ENCODE results near the gene DCC. TPM values are rescaled to one million over a fixed set of nuclear protein-coding genes. Genes with fewer than 3 reads are reported as not detected.

DCC gene
- total RNA-seq, 6 experiments from 2014 or later: not detected

GRCh38 chr18:52898485-52899058 lies 558.6 kb downstream of the DCC start:
- H3K9me3 Mint-ChIP-seq: peaks cover 26% of the 10 kb centered on the region
- H3K27ac Mint-ChIP-seq: no peak overlapping the region
- H3K36me3 Mint-ChIP-seq (ENCODE audit: low read depth): no peaks in the 10 kb centered on the region
- DNase-seq: no peak
- no peaks in the 10 kb centered on the region for H3K4me1 Mint-ChIP-seq (ENCODE audit: low read depth)
- TF ChIP-seq, protein P1, sequence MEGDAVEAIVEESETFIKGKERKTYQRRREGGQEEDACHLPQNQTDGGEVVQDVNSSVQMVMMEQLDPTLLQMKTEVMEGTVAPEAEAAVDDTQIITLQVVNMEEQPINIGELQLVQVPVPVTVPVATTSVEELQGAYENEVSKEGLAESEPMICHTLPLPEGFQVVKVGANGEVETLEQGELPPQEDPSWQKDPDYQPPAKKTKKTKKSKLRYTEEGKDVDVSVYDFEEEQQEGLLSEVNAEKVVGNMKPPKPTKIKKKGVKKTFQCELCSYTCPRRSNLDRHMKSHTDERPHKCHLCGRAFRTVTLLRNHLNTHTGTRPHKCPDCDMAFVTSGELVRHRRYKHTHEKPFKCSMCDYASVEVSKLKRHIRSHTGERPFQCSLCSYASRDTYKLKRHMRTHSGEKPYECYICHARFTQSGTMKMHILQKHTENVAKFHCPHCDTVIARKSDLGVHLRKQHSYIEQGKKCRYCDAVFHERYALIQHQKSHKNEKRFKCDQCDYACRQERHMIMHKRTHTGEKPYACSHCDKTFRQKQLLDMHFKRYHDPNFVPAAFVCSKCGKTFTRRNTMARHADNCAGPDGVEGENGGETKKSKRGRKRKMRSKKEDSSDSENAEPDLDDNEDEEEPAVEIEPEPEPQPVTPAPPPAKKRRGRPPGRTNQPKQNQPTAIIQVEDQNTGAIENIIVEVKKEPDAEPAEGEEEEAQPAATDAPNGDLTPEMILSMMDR (IDR thresholded peaks at IDR 0.05): no peak
- no peaks in the 10 kb centered on the region for H3K27me3 Mint-ChIP-seq (ENCODE audit: insufficient read depth)
- no peak overlapping the region for H3K4me3 Mint-ChIP-seq

DNA sequence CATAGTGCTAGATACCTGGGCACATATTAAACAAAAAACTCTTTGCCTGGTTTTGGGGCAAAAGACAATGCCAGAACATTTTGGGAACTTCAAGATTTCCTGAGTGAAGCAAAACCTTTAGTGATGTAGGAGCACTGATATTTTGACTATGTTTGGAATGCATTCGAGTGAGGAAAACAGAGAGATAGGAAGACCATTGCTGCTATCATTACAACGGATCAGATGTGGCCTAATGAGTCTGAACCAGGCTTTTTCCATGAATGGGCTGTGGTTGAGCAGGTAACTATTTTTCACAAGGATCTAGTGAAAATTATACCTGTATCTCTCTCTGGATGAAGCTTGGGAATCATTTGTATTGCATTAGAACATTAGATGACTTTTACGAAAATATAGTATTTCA lies 562.2 kb downstream of the DCC start:
- H3K9me3 Mint-ChIP-seq: peaks cover 22% of the 10 kb centered on the region

DNA sequence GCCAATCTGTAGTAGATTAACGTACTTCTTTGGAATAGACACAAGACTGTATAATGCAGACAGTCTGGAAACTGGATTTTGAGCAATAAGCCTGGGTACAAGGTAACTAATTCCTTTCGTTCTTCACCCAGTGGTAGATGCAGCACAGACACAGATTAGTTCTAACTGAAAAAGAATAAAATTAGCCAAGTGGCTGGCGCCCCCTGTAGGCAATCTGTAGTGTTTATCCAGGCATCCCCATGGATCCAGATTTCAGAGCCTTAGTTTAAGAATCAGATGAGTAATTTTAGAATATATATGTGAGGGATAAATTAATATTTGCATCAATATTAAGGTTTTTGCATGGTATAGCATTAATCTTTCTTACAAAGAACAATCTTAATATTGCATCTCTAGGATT lies 563.9 kb downstream of the DCC start:
- Mint-ChIP-seq H3K36me3 (ENCODE audit: low read depth) (no peaks in the 10 kb centered on the region), H3K4me1 (ENCODE audit: low read depth) (no peaks in the 10 kb centered on the region), H3K4me3 (no peak overlapping the region), H3K9me3 (peaks cover 20% of the 10 kb centered on the region), H3K27me3 (ENCODE audit: insufficient read depth) (no peaks in the 10 kb centered on the region), H3K27ac (no peak overlapping the region)
- TF ChIP-seq, protein P1 (IDR thresholded peaks at IDR 0.05): peak; percentile 24; the same call in 1 of the 2 replicates
- no peak for DNase-seq

More for the DNA sequence above, 562.2 kb downstream of the DCC start:
- DNase-seq: no peak
- no peak overlapping the region for H3K27ac Mint-ChIP-seq
- no peaks in the 10 kb centered on the region for H3K27me3 Mint-ChIP-seq (ENCODE audit: insufficient read depth)
- H3K4me3 Mint-ChIP-seq: no peak overlapping the region
- no peaks in the 10 kb centered on the region for H3K4me1 Mint-ChIP-seq (ENCODE audit: low read depth)
- TF ChIP-seq, protein P1 (IDR thresholded peaks at IDR 0.05): no peak
- H3K36me3 Mint-ChIP-seq (ENCODE audit: low read depth): no peaks in the 10 kb centered on the region

GRCh38 chr18:52907543-52908308 lies 567.7 kb downstream of the DCC start:
- no peaks in the 10 kb centered on the region for H3K36me3 Mint-ChIP-seq (ENCODE audit: low read depth)
- H3K4me3 Mint-ChIP-seq: no peak overlapping the region
- TF ChIP-seq, protein P1 (IDR thresholded peaks at IDR 0.05): no peak
- H3K27ac Mint-ChIP-seq: no peak overlapping the region
- peaks cover 9% of the 10 kb centered on the region for H3K9me3 Mint-ChIP-seq
- no peaks in the 10 kb centered on the region for H3K27me3 Mint-ChIP-seq (ENCODE audit: insufficient read depth)
- no peak for DNase-seq
- no peaks in the 10 kb centered on the region for H3K4me1 Mint-ChIP-seq (ENCODE audit: low read depth)

- Mint-ChIP-seq H3K9me3 (peaks cover 23% of the 10 kb centered on the region), H3K27me3 (ENCODE audit: insufficient read depth) (peaks cover 2% of the 10 kb centered on the region; the same call in 1 of the 2 replicates), H3K4me1 (ENCODE audit: low read depth) (no peaks in the 10 kb centered on the region), H3K36me3 (ENCODE audit: low read depth) (no peaks in the 10 kb centered on the region), H3K4me3 (no peak overlapping the region), H3K27ac (no peak overlapping the region)
- no peak for DNase-seq
- TF ChIP-seq, protein P1 (IDR thresholded peaks at IDR 0.05): no peak
Observed at GRCh38 chr18:52914148-52914547, 574.2 kb downstream of the DCC start.

Measured in HFFc6 (cell line).